GM12891 (cell line): ENCODE results near the gene TCHHL1.

Source experiments
- PAX5 ChIP-seq: IDR thresholded peaks from 2 replicates; pipeline ENCODE4 v1.6.1; 2011; ENCODE audit warnings: low read length, moderate library complexity, mild to moderate bottlenecking; ENCODE audit not compliant: insufficient read depth, severe bottlenecking
- POLR2A ChIP-seq: IDR thresholded peaks from 2 replicates; pipeline ENCODE4 v1.6.1; 2011; ENCODE audit warnings: low read depth, low read length, control low read depth
- POLR2AphosphoS5 ChIP-seq: IDR thresholded peaks from 2 replicates; pipeline ENCODE4 v1.6.1; 2011; ENCODE audit warnings: low read depth, low read length, control low read depth
- POU2F2 ChIP-seq: IDR thresholded peaks from 2 replicates; pipeline ENCODE4 v1.6.1; 2011; ENCODE audit warnings: low read depth, mild to moderate bottlenecking, control low read depth, low read length, moderate library complexity
- SPI1 ChIP-seq: IDR thresholded peaks from 2 replicates; pipeline ENCODE4 v1.6.1; 2011; ENCODE audit warnings: low read depth, low read length, control low read depth
- TAF1 ChIP-seq: IDR thresholded peaks from 2 replicates; pipeline ENCODE4 v1.6.1; 2011; ENCODE audit warnings: low read depth, low read length, control low read depth

DNA sequence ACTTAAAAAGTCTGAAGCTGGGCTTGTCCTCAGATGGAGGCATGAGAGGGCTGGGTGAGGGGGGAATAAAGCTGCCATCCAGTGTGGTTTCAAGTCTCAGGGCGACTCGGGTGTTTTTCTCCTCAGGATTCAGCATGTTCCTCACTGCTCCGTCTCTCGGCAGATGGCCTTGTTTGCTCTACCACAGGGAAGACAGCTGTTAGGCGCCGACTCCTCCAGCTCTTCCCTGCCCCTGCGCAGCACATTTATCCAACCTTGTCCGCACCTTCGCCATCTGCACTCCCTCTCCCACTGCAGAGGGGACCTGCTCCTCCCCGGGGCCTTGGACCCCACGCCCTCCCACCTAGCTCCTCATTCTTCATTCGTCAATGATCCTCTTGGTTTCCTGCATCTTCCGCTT, 35.5 kb downstream of the TCHHL1 start:
- no peak for TF ChIP-seq TAF1
- TF ChIP-seq POLR2AphosphoS5: no peak
- no peak for TF ChIP-seq POLR2A
- TF ChIP-seq SPI1: no peak
- TF ChIP-seq POU2F2: no peak
- no peak for TF ChIP-seq PAX5
